NCI-H69 (cell line): Measurements from ENCODE around the gene CFAP157.

Experiments used
- DNase-seq: peaks from one replicate; lab custom pipeline; 2025; lab: John Stamatoyannopoulos, UW

Gene CFAP157

DNA sequence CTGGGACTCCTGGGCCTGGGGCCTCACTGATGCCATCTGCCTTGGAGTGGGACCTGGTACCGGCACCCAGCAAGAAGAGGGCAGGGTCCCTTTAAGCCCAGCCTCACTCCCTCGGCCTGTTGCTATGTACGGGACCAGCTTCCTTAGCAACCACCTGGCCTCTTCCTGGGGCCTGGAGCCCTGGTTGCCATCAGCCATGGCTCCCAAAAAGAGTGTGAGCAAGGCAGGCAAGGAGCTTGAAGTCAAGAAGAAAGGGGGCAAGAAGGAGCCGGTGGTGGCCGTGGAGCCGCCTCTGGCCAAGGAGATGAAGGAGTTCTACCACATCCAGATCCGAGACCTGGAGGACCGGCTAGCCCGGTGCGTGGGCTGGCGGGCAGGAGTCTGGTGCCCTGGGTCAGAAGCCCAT, at the start of gene CFAP157:
Gene CFAP157, plus strand, starts transcription at position 153 of the 406 bp plus-strand sequence. Its CDS starts 44 bp downstream, at position 197.
- peak; percentile 74 for DNase-seq

DNA sequence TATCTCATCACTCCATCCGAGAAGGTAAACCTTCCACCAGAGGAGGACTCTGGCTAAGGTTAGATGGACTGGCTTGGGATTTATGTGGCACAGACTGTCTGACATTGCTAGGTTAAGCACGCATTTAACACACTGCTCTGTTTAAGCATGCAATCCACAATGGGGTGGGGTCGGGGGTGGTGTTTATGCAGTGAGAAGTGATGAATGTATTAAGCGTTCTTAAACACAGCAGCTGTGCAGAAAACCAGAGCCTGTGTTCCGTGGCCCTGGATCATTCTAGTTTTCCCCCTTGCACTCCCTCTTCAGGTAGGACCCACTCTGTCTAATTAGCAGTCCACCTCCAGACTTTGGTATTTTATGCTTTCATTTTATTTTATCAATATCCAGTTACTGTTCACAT, 48.4 kb upstream of the CFAP157 start:
- DNase-seq = no peak

DNA sequence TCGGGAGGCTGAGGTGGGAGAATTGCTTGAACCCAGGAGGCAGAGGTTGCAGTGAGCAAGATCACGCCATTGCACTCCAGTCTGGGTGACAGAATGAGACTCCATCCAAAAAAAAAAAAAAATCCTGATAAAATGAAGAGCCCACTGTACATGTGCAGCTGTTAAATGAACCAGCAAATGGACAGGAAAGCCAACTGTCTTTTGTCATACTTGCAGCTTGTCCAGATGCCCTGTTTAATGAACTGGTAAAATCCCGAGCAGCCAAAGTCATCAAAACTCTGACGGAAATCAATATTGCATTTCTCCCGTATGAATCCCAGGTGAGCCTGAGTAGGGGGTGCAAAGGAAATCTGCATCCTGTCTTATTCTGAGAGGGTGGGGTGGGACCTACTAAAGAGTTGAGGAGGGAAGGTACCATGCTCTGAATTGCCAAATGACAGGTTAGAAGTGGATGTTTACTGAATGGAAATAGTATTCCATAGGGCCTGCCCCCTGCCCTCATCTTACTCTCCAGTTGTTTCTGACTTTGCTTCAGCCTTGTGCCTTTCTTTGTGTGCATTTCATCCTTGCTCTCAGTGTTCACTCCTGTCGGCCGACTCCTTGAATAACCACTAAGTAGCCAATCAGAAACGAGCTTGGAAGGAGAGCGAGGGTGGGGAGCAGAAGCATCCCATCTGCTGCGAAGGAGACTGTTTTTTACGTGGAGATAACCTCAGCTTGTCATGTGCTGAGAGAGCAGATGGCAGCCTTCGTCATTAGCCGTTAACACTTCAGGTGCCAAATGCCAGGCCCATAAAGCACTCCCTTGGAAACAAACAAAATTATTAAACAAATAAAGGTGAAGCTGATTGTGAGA, 45.7 kb upstream of the CFAP157 start:
- DNase-seq = peak; percentile 98

DNA sequence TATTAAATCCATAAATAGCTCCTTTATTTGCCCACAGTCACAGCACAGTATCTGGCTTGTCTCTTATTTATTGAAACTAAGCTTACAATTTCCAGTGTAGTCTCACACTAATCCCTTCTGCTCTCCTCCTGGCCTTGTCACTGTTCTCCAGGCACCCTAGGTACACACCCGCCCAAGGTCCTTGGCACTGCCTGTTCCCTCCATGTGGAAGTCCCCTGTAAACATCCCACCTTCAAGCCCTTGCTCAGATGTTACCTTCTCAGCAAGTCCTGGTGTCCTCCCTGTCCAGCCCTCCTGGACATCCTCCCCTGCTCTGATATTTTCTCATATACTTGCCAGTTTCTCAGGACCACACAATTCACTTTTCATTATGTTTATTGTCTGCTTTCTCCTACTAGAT, 44.2 kb upstream of the CFAP157 start:
- DNase-seq = no peak

DNA sequence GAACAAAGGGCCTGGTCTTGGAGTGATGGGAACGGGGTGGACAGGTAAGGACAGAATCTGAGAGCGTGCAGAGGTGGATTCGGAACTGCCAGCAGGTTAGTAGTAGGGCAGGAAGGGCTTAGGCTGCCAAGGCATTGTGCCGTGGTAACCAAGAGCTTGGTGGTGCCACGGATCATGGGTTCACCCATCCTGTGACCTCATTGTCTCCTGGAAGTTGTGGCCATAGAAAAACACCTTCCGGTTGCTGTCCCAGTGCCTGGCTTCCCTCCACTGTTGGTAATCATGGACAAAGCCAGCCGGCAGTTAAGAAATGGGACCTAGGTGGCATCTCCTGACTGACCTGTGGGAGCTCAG, 42.5 kb upstream of the CFAP157 start:
- DNase-seq = no peak

DNA sequence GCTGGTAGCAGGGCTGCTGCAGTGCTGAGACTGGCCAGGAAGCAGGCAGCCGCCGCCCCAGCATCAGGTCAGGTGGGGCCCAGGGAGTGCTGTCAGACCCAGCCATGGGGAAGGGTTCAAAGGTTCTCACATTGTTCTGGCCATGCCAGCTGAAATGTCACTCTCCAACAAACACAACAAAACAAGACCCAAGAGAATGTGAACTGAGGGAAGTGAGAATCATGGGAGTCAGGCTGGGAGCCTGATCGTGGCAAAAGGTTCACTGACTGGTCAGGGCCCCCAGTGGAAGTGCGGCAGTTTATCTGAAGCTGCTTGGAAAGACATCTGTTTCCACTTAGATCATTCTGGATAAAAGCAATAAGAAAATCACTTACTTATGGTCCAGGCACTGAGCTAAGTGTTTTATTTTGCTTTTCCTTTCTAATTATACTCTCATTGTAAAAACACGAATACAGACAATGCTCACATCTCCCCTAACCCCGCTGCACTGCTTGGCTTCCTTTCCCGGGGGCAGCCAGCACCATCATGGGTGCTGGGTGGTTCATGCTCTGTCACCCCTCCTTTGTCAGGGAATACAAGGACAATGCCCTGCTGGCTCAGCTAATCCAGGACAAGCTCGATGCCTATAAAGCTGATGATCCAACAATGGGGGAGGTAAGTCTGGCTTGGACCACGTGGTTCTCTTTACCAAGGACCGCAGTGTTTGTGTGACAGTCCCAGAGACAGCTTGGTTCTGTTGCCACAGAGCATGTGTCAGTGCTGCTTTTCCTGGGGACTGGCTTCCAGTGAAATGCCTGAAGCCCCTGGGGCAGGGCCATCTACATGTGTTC, 41.9 kb upstream of the CFAP157 start:
- no peak for DNase-seq

DNA sequence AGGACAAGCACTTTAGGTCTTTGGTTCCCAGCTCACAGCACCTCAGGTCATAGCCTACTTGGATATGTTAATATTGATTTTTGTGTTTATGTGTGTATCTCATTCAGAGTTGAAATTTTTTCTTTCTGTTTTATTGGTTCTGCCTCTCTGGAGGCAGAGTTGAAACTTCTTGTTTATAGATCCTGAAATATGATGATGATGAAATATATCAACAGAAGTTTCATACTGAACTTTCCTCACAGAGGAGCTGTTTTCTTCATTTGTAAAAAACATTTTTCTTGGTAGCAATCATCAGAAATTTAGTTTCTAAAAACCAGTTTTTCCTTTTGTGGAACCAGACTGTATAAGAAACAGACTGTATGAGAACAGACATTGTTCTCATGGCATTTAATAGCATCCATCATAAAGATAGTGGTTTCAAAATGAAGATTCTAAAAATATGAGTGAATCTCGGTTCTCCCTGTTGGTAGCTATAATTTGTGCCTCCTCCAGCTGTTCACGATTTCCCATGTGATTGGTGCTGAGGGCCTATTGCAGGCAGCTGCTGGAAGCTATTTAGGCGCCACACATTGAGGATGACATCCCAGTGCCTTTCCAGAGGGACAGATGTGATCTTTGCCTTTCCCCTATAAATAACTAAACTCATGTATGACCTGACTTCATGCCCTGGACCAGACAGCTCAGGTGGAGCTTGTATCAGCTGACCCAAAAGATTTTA, 39.5 kb upstream of the CFAP157 start:
- DNase-seq = no peak

DNA sequence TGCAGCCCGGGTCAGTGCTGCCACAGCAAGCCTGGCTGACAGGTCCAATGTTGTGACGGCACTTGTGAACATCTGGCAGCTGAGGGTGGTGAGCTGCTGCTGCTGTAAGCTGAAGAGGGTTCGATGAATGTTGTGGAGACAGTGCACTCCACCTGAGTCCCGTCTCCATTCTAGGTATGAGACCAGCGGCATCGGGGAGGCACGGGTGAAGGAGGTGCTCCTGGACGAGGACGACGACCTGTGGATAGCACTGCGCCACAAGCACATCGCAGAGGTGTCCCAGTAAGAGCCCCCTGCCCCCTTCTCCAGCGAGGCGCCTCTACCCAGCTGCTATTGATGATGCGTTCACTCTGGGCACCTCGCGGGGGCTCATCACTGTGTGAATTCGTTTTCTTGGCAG, 38.9 kb upstream of the CFAP157 start:
- DNase-seq = no peak

DNA sequence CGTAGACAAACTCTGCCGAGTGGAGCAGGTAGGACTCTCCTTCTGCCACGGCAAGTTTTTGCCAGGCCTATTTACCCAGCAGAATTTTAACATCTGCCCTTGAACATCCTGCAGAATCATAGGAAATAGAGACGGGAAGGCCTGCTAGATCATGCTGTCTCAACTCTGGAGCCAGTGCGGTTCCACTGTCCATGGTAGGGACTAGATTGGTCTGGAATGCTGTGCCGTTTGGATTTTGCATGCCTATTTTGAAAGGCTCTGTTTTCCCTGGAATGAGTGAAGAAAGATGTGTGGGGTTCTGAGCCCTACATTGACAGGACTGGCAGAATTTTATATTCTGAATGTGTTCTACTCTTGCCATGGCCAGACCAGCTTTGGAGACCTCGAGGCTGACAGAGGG, 33.6 kb upstream of the CFAP157 start:
- no peak for DNase-seq

DNA sequence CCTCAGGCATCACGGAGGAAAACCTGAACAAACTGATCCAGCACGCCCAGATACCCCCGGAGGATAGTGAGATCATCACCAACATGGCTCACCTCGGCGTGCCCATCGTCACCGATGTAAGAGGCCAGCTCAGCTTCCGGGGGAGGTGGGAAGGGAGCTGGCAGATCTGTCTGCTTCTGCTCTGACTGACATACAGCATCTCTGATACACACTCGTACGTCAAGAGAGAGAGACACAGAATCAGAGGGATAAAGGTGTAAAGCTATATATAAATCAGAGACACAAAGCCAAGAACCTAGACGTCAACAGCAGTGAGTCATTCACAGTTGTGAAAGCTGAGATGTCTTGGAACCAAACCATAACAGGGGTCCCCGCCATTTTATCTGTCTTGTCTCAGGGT, 30.1 kb upstream of the CFAP157 start:
- DNase-seq = no peak

DNA sequence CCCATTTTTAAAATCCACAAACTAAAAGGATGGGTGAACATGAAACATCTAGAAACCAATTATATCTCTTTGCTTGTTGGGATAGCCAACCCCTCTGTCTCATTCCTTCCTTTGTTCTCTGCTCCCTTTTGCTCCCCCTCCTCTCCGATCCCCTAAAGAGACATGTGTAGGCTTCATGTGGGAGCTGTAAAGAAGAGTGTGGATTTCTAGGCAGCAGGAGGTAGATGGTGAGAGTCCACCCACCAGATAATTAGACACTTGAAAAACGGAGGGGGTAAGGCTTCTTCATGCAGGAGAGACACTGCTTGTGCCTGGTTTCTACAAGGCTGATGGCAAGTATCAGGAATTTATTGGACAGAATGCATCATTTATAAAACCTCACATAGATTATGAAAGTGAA, 27.3 kb upstream of the CFAP157 start:
- DNase-seq = no peak

DNA sequence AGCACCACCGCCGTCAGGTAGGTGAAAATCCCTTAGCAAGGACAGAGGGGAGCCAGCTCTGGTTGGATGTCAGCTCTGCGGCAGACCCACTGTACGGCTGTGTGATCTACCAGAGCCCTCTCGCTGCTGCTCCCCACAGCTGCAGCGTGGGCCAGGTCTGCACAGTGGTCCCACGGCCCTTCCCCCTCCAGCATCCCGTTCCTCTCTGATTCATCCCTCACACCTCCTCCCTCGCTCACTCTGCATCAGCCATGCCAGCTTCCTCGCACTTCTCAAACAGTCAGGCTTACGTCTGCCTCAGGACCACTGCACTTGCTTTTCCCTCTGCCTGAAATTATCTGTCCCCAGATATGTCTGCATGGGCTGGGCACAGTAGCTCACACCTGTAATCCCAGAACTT, 26.6 kb upstream of the CFAP157 start:
- no peak for DNase-seq

DNA sequence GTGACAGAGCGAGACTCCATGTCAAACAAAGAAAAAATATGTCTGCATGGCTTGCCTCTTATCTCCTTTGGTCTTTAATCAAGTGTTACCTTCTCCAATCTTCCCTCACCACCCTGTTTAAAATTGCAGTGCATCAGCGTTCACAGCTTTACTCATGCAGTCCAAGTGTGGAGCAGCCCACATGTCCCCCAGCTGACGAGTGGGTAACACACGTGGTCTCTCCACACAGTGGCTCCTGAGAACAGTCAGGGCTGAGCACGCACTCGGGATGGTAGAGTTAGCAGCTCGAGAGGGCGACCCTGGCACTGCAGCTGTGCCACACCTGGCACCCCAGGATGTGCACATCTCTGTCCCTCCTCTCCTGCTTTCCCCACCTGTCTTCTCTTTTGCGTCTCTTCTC, 25.9 kb upstream of the CFAP157 start:
- no peak for DNase-seq

DNA sequence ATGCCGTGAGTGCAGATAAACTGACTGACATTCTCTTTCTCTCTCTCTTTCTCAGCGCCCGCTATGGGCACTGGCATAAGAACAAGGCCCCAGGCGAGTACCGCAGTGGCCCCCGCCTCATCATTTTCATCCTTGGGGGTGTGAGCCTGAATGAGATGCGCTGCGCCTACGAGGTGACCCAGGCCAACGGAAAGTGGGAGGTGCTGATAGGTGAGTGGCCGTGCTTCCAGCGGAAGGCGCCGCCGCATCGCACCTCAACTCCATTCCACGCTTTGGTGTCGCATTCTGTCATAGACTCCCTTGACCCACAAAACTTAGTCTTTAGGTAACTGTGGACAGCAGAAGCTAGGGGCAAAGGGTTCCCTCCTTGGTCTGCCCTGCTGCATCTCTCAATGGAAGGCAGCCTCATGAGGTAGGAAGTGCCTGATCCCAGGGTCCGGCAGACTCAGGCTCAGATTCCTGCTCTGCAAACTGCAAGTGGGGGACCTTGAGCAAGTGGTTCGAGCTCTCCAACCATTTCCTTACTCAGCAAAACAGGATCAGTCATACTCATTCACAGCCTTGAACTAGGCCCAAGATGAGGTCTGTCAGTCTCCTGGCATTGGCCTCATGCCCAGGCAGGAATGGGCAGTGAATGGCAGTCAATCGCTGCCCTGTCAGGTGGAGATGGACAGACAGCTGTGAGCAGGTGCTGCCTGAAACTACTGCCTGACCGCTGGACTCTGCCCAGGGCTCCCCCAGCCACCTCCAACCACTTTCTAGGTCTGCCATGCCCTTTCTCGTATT, 24.2 kb upstream of the CFAP157 start:
- DNase-seq = no peak

DNA sequence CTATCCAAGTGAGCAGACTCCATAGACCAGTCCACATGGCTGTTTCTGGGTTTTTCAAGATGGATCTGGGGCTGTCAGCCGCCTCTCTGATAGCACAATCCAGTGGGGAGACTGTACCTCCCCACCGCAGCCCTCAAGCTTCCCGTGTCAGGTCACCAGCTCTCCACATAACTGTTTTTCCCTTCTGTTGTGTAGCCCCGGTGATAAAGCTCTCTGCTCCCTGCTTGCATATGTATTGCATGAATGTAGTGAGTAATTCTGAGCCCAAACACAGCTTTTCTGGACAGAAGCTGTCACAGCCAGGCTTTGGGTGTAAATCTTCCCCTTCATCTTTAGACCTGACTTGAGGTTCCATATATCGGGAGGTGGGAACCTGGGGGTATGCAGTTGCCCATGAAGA, 23.1 kb upstream of the CFAP157 start:
- no peak for DNase-seq

DNA sequence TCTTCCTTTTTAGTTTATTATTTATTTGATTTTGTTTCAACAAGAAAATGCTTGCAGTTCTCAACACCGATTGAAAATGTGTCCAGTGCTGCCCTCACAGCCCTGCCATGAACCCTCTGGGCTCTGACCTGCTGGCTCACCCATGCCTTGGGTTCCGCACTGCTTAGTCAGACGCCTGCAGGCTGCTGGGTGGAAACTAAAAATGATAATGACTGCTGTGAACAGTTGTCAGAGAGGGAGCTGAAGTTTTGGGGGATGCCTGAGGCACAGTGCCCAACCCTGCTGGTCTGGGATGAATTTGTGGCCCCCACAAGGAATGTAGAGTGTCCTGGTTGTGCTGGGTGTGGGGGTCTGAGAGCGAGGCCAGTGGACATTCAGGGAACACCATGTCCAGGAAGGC, 22.2 kb upstream of the CFAP157 start:
- no peak for DNase-seq

DNA sequence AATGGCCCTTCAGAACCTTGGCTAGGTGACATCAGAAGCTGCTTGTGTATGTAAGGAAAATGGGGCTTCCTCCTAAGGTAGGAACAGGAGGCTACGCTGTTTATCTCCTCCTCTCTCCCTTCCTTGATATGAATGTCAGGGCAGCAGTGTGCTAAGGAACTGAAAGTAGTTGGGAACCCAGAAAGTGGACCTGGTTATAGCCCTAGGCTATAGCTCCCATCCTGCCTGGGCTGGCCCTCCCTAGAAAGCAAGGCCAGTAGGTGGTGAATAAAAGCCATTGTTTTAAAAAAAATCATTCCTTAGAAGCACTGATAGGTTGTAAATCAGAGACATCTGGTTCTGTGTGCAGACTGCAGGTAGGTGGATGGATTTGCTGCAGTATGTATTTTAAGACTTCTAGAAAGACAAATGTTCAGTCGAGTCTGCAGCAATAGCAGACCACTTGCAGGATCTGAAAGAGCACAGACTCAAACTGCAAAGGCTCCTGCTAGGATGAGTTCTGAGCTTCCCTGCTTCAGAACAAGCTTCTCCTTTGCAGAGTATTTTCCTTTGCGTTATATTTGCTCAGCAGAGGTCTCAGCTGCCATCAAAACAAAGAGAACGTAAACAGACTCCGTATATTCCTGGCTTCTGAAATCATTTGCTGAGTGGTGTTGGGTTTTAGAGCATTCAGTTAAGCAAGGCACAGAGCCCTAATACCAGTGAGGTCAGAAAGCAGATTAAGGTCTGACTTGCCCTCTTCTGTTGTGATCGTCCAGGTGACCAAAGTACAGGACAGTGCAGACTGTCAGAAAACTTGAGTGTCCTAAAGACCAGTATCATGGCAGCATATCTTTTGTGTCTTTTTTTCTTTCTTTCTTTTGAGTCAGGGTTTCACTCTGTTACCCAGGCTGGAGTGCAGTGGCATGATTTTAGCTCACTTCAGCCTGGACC, 20.1 kb upstream of the CFAP157 start:
- peak; percentile 91 for DNase-seq

DNA sequence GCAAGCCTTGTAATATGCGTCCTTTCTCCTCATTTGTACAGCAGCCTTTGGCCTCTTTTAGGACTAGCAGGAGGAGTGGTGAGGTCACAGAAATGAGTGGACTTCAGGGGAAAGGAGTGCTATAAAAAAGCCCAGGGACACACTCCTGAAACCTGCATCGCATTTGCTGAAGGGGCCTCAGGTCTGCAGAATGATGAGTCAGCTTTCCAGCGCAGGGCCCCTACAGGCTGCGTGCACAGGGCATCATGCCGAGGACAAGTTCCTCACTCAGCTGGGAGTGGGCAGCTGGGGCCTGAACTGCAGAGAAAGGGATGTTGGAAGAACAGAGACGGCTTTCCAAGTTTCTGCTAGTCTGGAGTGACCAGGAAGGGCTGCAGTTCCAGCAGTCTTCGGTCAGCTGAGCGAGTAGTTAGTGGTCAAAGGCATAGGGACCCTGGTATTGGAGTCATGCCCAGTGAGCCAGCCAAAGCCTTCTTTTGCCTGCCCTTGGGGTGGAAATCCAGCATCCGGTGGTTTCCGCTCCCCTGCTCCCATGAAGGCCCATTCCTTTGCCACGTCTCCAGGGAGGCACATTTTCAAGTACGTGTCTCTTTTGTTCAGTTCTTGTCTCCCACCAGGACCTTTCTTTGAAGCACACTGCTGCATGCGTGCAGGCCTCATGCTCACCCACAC, 17.3 kb upstream of the CFAP157 start:
- DNase-seq = no peak

DNA sequence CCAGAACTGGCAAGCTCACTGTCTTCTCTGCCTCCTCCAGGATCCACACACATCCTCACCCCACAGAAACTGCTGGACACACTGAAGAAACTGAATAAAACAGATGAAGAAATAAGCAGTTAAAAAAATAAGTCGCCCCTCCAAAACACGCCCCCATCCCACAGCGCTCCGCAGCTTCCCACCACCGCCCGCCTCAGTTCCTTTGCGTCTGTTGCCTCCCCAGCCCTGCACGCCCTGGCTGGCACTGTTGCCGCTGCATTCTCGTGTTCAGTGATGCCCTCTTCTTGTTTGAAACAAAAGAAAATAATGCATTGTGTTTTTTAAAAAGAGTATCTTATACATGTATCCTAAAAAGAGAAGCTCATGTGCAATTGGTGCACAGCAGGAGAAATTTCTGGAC, 16.1 kb upstream of the CFAP157 start:
- DNase-seq = no peak

DNA sequence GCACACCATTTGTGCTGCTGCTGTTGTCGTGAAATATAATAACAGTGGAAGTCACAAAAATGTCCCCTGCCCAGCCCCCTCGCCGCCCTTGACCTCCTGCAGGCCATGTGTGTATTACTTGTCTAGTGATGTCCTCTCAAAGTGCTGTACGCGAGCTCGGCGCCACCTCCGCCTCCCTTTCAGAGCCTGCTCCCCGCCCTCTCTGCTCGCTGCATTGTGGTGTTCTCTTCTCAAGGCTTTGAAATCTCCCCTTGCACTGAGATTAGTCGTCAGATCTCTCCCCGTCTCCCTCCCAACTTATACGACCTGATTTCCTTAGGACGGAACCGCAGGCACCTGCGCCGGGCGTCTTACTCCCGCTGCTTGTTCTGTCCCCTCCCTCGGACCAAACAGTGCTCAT, 14.7 kb upstream of the CFAP157 start:
- DNase-seq = no peak
